H1 (cell line): ENCODE data around the gene GCH1. TPM values are rescaled to one million over a fixed set of nuclear protein-coding genes. Genes with fewer than 3 reads are reported as not detected.

Experiments
- CTCF ChIA-PET: fragments of 300-600 bp; sonication (Branson Sonifier 250); formaldehyde crosslinking; loops from one replicate; lab custom pipeline; 2021; ENCODE audit not compliant: partially characterized antibody; lab: Charles Lee
- POLR2A ChIA-PET: fragments of 300-600 bp; sonication (Branson Sonifier 250); formaldehyde crosslinking; loops from one replicate; lab custom pipeline; 2021; ENCODE audit warnings: inconsistent platforms; ENCODE audit not compliant: partially characterized antibody; lab: Charles Lee
- DNase-seq, 2 experiments: peaks; one replicate each; pipeline versions ENCODE4 v3.0.0 to v3.0.0-alpha.2; 2010 to 2022; ENCODE audit warnings: low spot score in 2 of 2, low read depth in 1 of 2, mixed read lengths in 1 of 2
- FAIRE-seq: peaks from 2 replicates; lab custom pipeline; 2011; peaks lifted over from hg19 to GRCh38; lab: Jason Lieb, UNC
- H2AFZ ChIP-seq: 2 replicates; pipeline ENCODE4 v1.8.1; 2012; ENCODE audit warnings: low read length, inconsistent platforms
- H2AK5ac ChIP-seq: 2 replicates; pipeline ENCODE4 v1.6.1; 2013; ENCODE audit warnings: low read depth, low read length
- H2BK120ac ChIP-seq: replicated peaks from 2 replicates; pipeline ENCODE3; 2013; ENCODE audit warnings: low read depth, low read length, inconsistent platforms
- H2BK12ac ChIP-seq: 2 replicates; pipeline ENCODE4 v1.6.1; 2013; ENCODE audit warnings: low read depth, low read length
- H2BK15ac ChIP-seq: 2 replicates; pipeline ENCODE4 v1.6.1; 2013; ENCODE audit warnings: low read length
- H2BK20ac ChIP-seq: 2 replicates; pipeline ENCODE4 v1.6.1; 2013; ENCODE audit warnings: low read length
- H2BK5ac ChIP-seq: 2 replicates; pipeline ENCODE4 v1.6.1; 2013; ENCODE audit warnings: low read depth, low read length
- H3K14ac ChIP-seq: 2 replicates; pipeline ENCODE4 v1.6.1; 2013; ENCODE audit warnings: inconsistent platforms; ENCODE audit not compliant: insufficient read length
- H3K18ac ChIP-seq: 2 replicates; pipeline ENCODE4 v1.6.1; 2013; ENCODE audit warnings: low read length; ENCODE audit errors: extremely low read depth
- H3K23ac ChIP-seq: 2 replicates; pipeline ENCODE4 v1.6.1; 2013; ENCODE audit warnings: inconsistent platforms; ENCODE audit not compliant: insufficient read length
- H3K23me2 ChIP-seq: 2 replicates; pipeline ENCODE4 v1.6.1; 2013; ENCODE audit warnings: low read depth, low read length
- H3K27ac ChIP-seq: 2 replicates; pipeline ENCODE4 v1.6.1; 2011; ENCODE audit warnings: low read depth, low read length, inconsistent platforms
- H3K27me3 ChIP-seq, 4 experiments: replicated peaks in 1 of 4; 1 replicate in 1 of 4; 2 replicates in 3 of 4; pipeline versions ENCODE4 v1.6.1 to v1.8.1; 2011 to 2013; ENCODE audit warnings: low read length in 3 of 4, mild to moderate bottlenecking in 3 of 4, inconsistent platforms in 2 of 4, mixed read lengths in 2 of 4, moderate library complexity in 1 of 4; ENCODE audit not compliant: control insufficient read depth in 3 of 4, insufficient read depth in 3 of 4; ENCODE audit errors: extremely low read depth in 1 of 4
- H3K36me3 ChIP-seq, 4 experiments: 2 replicates each; pipeline versions ENCODE4 v1.6.1 to v1.8.1; 2011 to 2013; ENCODE audit warnings: mild to moderate bottlenecking in 4 of 4, low read length in 3 of 4, moderate library complexity in 2 of 4, control low read depth in 1 of 4, inconsistent platforms in 1 of 4; ENCODE audit not compliant: insufficient read depth in 4 of 4, control insufficient read depth in 2 of 4
- H3K4ac ChIP-seq: replicated peaks from 2 replicates; pipeline ENCODE3; 2013; ENCODE audit warnings: low read length, low read depth, mixed read lengths, inconsistent platforms; ENCODE audit not compliant: insufficient read length
- H3K4me1 ChIP-seq, 4 experiments: replicated peaks in 1 of 4; 1 replicate in 1 of 4; 2 replicates in 3 of 4; pipeline versions ENCODE4 v1.6.1 to v1.8.1; 2011 to 2013; ENCODE audit warnings: low read length in 3 of 4, inconsistent platforms in 2 of 4, mixed read lengths in 1 of 4; ENCODE audit not compliant: insufficient read depth in 4 of 4, control insufficient read depth in 3 of 4
- H3K4me2 ChIP-seq, 2 experiments: 2 replicates each; pipeline versions ENCODE4 v1.6.1 to v1.8.1; 2011 to 2013; ENCODE audit warnings: low read depth in 2 of 2, low read length in 2 of 2, control low read depth in 1 of 2, inconsistent platforms in 1 of 2, mild to moderate bottlenecking in 1 of 2; ENCODE audit not compliant: insufficient read depth in 1 of 2
- H3K4me3 ChIP-seq, 4 experiments: fragments of 200-600, 300-600 bp in 1 of 4; sonication (generic), shearing (Covaris generic), sonication (Bioruptor Twin) in 1 of 4; 2 replicates each; pipeline versions ENCODE4 v1.5.1 to v1.8.1; 2011 to 2016; ENCODE audit warnings: low read length in 4 of 4, low read depth in 3 of 4, control low read depth in 2 of 4, inconsistent platforms in 2 of 4, mild to moderate bottlenecking in 2 of 4, mixed read lengths in 1 of 4, moderate library complexity in 1 of 4; ENCODE audit not compliant: insufficient read depth in 2 of 4; ENCODE audit errors: extremely low read depth in 1 of 4
- H3K56ac ChIP-seq: replicated peaks from 2 replicates; pipeline ENCODE3; 2013; ENCODE audit warnings: low read depth, mild to moderate bottlenecking, mixed read lengths, low read length, inconsistent platforms; ENCODE audit not compliant: insufficient read length
- H3K79me1 ChIP-seq: 2 replicates; pipeline ENCODE4 v1.6.1; 2013; ENCODE audit warnings: low read depth, low read length, control low read depth
- H3K79me2 ChIP-seq, 2 experiments: 2 replicates each; pipeline versions ENCODE4 v1.6.1 to v1.8.1; 2012 to 2013; ENCODE audit warnings: low read length in 2 of 2, mild to moderate bottlenecking in 2 of 2, inconsistent platforms in 1 of 2; ENCODE audit not compliant: insufficient read depth in 2 of 2, control insufficient read depth in 1 of 2
- H3K9ac ChIP-seq, 4 experiments: replicated peaks in 1 of 4; 1 replicate in 1 of 4; 2 replicates in 3 of 4; pipeline versions ENCODE4 v1.6.1 to v1.8.1; 2011 to 2013; ENCODE audit warnings: low read depth in 3 of 4, low read length in 3 of 4, control low read depth in 2 of 4, mild to moderate bottlenecking in 2 of 4, moderate library complexity in 2 of 4, inconsistent platforms in 1 of 4; ENCODE audit errors: extremely low read depth in 1 of 4
- H3K9me3 ChIP-seq, 2 experiments: 2 replicates each; pipeline versions ENCODE4 v1.6.1 to v1.8.1; 2012 to 2013; ENCODE audit warnings: mild to moderate bottlenecking in 2 of 2, moderate library complexity in 2 of 2, control low read depth in 1 of 2, inconsistent platforms in 1 of 2, low read depth in 1 of 2, low read length in 1 of 2, mixed read lengths in 1 of 2; ENCODE audit not compliant: insufficient read depth in 2 of 2
- H4K20me1 ChIP-seq, 2 experiments: replicated peaks in 1 of 2; 2 replicates each; pipeline versions ENCODE3 to v1.8.1; 2011 to 2013; ENCODE audit warnings: inconsistent platforms in 2 of 2, low read length in 2 of 2, mild to moderate bottlenecking in 1 of 2; ENCODE audit not compliant: insufficient read depth in 2 of 2, control insufficient read depth in 1 of 2
- H4K5ac ChIP-seq: 2 replicates; pipeline ENCODE4 v1.6.1; 2013; ENCODE audit warnings: low read length, low read depth, mixed read lengths, inconsistent platforms; ENCODE audit not compliant: insufficient read length
- H4K8ac ChIP-seq: 2 replicates; pipeline ENCODE4 v1.8.0; 2013; ENCODE audit warnings: mild to moderate bottlenecking, moderate library complexity, low read length, inconsistent platforms; ENCODE audit not compliant: insufficient read depth; ENCODE audit errors: extremely low read depth
- H4K91ac ChIP-seq: replicated peaks from 2 replicates; pipeline ENCODE3; 2013; ENCODE audit warnings: low read length, mixed read lengths, inconsistent platforms; ENCODE audit not compliant: insufficient read length
- CHD1 ChIP-seq: IDR thresholded peaks from 2 replicates; pipeline ENCODE4 v1.6.1; 2012; ENCODE audit warnings: low read depth, low read length, improper control_type of control experiment
- CHD2 ChIP-seq: IDR thresholded peaks from 2 replicates; pipeline ENCODE4 v1.6.1; 2012; ENCODE audit warnings: low read length, improper control_type of control experiment
- EGR1 ChIP-seq: IDR thresholded peaks from 2 replicates; pipeline ENCODE4 v1.6.1; 2011; ENCODE audit warnings: low read depth, low read length, borderline replicate concordance
- GTF2F1 ChIP-seq: IDR thresholded peaks from 2 replicates; pipeline ENCODE4 v1.6.1; 2012; ENCODE audit warnings: low read depth, low read length, improper control_type of control experiment, borderline replicate concordance
- HDAC6 ChIP-seq: IDR thresholded peaks from one replicate; pipeline ENCODE4 v1.7.1; 2012; ENCODE audit warnings: low read depth, mild to moderate bottlenecking, inconsistent platforms, low read length, moderate library complexity
- KDM4A ChIP-seq: IDR thresholded peaks from one replicate; pipeline ENCODE4 v1.7.1; 2012; ENCODE audit warnings: low read depth, mild to moderate bottlenecking, moderate library complexity, low read length, inconsistent platforms; ENCODE audit not compliant: severe bottlenecking
- KDM5A ChIP-seq: fragments of 200-600 bp; IDR thresholded peaks from 2 replicates; pipeline ENCODE4 v1.7.1; 2012; ENCODE audit warnings: mild to moderate bottlenecking, low read length, inconsistent platforms, mixed read lengths
- PHF8 ChIP-seq: fragments of 200-600 bp; sonication (generic); conservative IDR thresholded peaks from 2 replicates; pipeline ENCODE4 v1.7.1; 2012; ENCODE audit warnings: low read depth, mild to moderate bottlenecking, inconsistent platforms, low read length, moderate library complexity
- POLR2A ChIP-seq, 2 experiments: IDR thresholded peaks; 1 replicate in 1 of 2; 2 replicates in 1 of 2; pipeline ENCODE4 v1.6.1; 2011; ENCODE audit warnings: low read depth in 2 of 2, low read length in 2 of 2, mild to moderate bottlenecking in 2 of 2; ENCODE audit errors: control extremely low read depth in 1 of 2
- RNF2 ChIP-seq: fragments of 200-900, 300-1000 bp; sonication (generic); IDR thresholded peaks from 2 replicates; pipeline ENCODE4 v1.7.1; 2016; ENCODE audit warnings: borderline replicate concordance, low read depth, mild to moderate bottlenecking, antibody characterized with exemption, low read length; ENCODE audit not compliant: poor library complexity, severe bottlenecking; ENCODE audit errors: missing control alignments
- SAP30 ChIP-seq: fragments of 300-600 bp; sonication (generic); IDR thresholded peaks from 2 replicates; pipeline ENCODE4 v1.7.1; 2012; ENCODE audit warnings: low read length, moderate library complexity, mild to moderate bottlenecking, inconsistent platforms; ENCODE audit not compliant: insufficient read depth, insufficient replicate concordance
- SP1 ChIP-seq: IDR thresholded peaks from 2 replicates; pipeline ENCODE4 v1.6.1; 2011; ENCODE audit warnings: low read depth, low read length
- TCF12 ChIP-seq: IDR thresholded peaks from 2 replicates; pipeline ENCODE4 v1.6.1; 2011; ENCODE audit warnings: low read depth, mild to moderate bottlenecking, low read length
- polyA plus RNA-seq, 7 experiments: library from polyadenylated mRNA; depleted of rRNA in 3 of 7; stranded (reverse) in 5 of 7; unstranded in 2 of 7; fragments of >200 nt in 5 of 7; fragments of 200-250 nt in 2 of 7; gene quantifications; 1 replicate in 5 of 7; 2 replicates in 1 of 7; 4 replicates in 1 of 7; pipeline versions ENCODE4 v1.2.1 to v1.2.3, GENCODE V29; 2011 to 2013; ENCODE audit warnings: missing spikeins in 2 of 7, mixed read lengths in 2 of 7
- total RNA-seq: library from RNA; stranded (reverse); fragmentation: NEBNext Ultra II Directional; extraction: Animal tissue kit (Norgen Biotek cat#: 25700); gene quantifications from 2 replicates; pipeline ENCODE4 v1.2.1, GENCODE V29; 2021

Gene GCH1
- total and polyA plus RNA-seq, 2 of the 8 experiments (the other 6 are each of a cell fraction or from before 2014, with no cell fraction given): 7.3 to 7.9 TPM

- DNase-seq: no peak
- FAIRE-seq: no peak
- CTCF ChIA-PET: interaction anchor here (0.6 to 1.9 kb wide), 4 partner anchors 9 to 26 kb away, joined by 3 to 9 read pairs (median 3); no protein-coding TSS in a partner anchor
- Histone ChIP-seq H3K23ac (no peak overlapping the region), H2AFZ (no peak overlapping the region), H2BK5ac (no peak overlapping the region), H4K20me1 (no peaks in the 10 kb centered on the region), H2BK20ac (no peak overlapping the region), H2BK120ac (no peak overlapping the region), H4K5ac (no peak overlapping the region), H3K27me3 (no peaks in the 10 kb centered on the region), H3K4ac (no peak overlapping the region), H3K9ac (no peak overlapping the region), H3K27ac (no peak overlapping the region), H3K79me1 (no peaks in the 10 kb centered on the region), H3K79me2 (no peaks in the 10 kb centered on the region), H3K4me3 (no peak overlapping the region), H4K91ac (no peak overlapping the region), H2BK12ac (no peak overlapping the region), H2AK5ac (no peak overlapping the region), H2BK15ac (no peak overlapping the region), H3K4me2 (no peak overlapping the region), H3K56ac (no peak overlapping the region), H3K18ac (no peak overlapping the region), H4K8ac (no peak overlapping the region), H3K23me2 (no peaks in the 10 kb centered on the region), H3K14ac (no peak overlapping the region), H3K4me1 (no peaks in the 10 kb centered on the region), H3K9me3 (no peaks in the 10 kb centered on the region), H3K36me3 (no peaks in the 10 kb centered on the region)
- POLR2A ChIA-PET: no interaction called here
- TF ChIP-seq KDM4A (no peak), CHD1 (no peak), SAP30 (no peak), EGR1 (no peak), GTF2F1 (no peak), RNF2 (no peak), PHF8 (no peak), CHD2 (no peak), SP1 (no peak), KDM5A (no peak), HDAC6 (no peak), TCF12 (no peak), POLR2A (IDR thresholded peaks at IDR 0.05; ENCODE audit: control extremely low read depth in 1 of 2, low read depth in 2 of 2, low read length in 2 of 2) (no peak)
Measured at GRCh38 chr14:54822685-54823084, 79.9 kb downstream of the GCH1 start.
